Heart right ventricle (tissue), 16 donors: Measurements from ENCODE around the gene CHMP1B. TPM values are rescaled to one million over a fixed set of nuclear protein-coding genes. Genes with fewer than 3 reads are reported as not detected.

Source experiments
- ATAC-seq, 8 donors: fragments of 200-7000 bp; cut with Tn5 transposase; one replicate each; pipeline ENCODE4 v1.9.1; 2020; ENCODE audit warnings: mild to moderate bottlenecking in 8 of 8, moderate library complexity in 8 of 8, moderate number of reproducible peaks in 1 of 8
- DNase-seq, 2 donors: peaks; one replicate each; pipeline ENCODE4 v3.0.0-alpha.2; 2020
- H3K27ac ChIP-seq, 10 donors: fragments of 200-600 bp; sonication (generic) in 2 of 10; one replicate each; pipeline versions ENCODE4 v1.5.0 to v1.8.0; 2020 to 2022; ENCODE audit warnings: mild to moderate bottlenecking in 3 of 10
- H3K27me3 ChIP-seq, 7 donors: fragments of 200-600 bp; one replicate each; pipeline ENCODE4 v1.8.0; 2021 to 2022; ENCODE audit warnings: mild to moderate bottlenecking in 2 of 7
- H3K36me3 ChIP-seq, 9 donors: fragments of 200-600 bp; sonication (generic) in 1 of 9; one replicate each; pipeline versions ENCODE4 v1.5.0 to v1.8.0; 2020 to 2022; ENCODE audit warnings: mild to moderate bottlenecking in 2 of 9
- H3K4me1 ChIP-seq, 9 donors: fragments of 200-600 bp; sonication (generic) in 1 of 9; one replicate each; pipeline versions ENCODE4 v1.5.0 to v1.8.0; 2020 to 2022; ENCODE audit warnings: mild to moderate bottlenecking in 4 of 9
- H3K4me3 ChIP-seq, 10 donors: fragments of 200-600 bp; sonication (generic) in 2 of 10; one replicate each; pipeline versions ENCODE4 v1.5.0 to v1.8.0; 2020 to 2022; ENCODE audit warnings: mild to moderate bottlenecking in 7 of 10, moderate library complexity in 2 of 10
- H3K9me3 ChIP-seq, 11 donors: fragments of 200-600 bp in 10 of 11; sonication (generic) in 2 of 11; one replicate each; pipeline versions ENCODE4 v1.5.0 to v1.8.0; 2013 to 2022; ENCODE audit warnings: mild to moderate bottlenecking in 2 of 11, control low read depth in 1 of 11, moderate library complexity in 1 of 11
- CTCF ChIP-seq, 9 donors: fragments of 200-600 bp; sonication (generic) in 2 of 9; IDR thresholded peaks; one replicate each; pipeline versions ENCODE4 v1.5.0 to v1.8.0; 2021 to 2022; ENCODE audit warnings: antibody characterized with exemption in 9 of 9, mild to moderate bottlenecking in 5 of 9, moderate library complexity in 1 of 9
- WGBS, 2 donors: extraction: QIAGEN DNeasy Blood & Tissue Kit; methylation state at CpG; one replicate each; pipeline ENCODE4 v1.1.7; 2013; ENCODE audit warnings: inconsistent platforms in 1 of 2; 5-methylcytosine and 5-hydroxymethylcytosine counted together
- intact Hi-C, 10 donors: fragments of 100-400 bp; cut with DNase I; formaldehyde crosslinking; loops; one replicate each; pipeline versions ENCODE4 v1.11.1 to v1.14.2; 2022
- polyA plus RNA-seq, 2 donors: library from polyadenylated mRNA; stranded (reverse); fragments of 200-250 nt; gene quantifications; one replicate each; pipeline ENCODE4 v1.2.3, GENCODE V29; 2013
- total RNA-seq, 10 donors: library from RNA; stranded (reverse); fragmentation: NEBNext Ultra II Directional in 3 of 10; extraction: Animal tissue kit (Norgen Biotek cat#: 25700) in 3 of 10; gene quantifications; one replicate each; pipeline versions ENCODE4 v1.2.1 to v1.2.4, GENCODE V29; 2021 to 2023
- donor health status: Arrhythmogenic right ventricular cardiomyopathy.
- donor health status: ischemic (EF 13 %, LVEDD 7.1; RV severe dilation, severe dysfunction).
- donor health status: healthy with polysubstance abuse.
- donor health status: DM: no; HTN: yes; CAD: no.
- donor health status: DM: no; HTN: no; CAD: no.
- donor health status: ischemic (EF 25% LVEDD 6.9; RV normal size, moderate dysfunction).
- donor health status: ischemic (EF 25% LVEDD 5.7; RV mildly dilated, moderate dysfunction).
- donor health status: healthy.
- donor health status: DM: yes; HTN: yes; CAD: no.
- donor health status: Ischemic cardiomyopathy.
- donor health status: ischemic (EF 35%, LVEDD 5.7; RV mildly dilated, moderate dysfunction).
- donor health status: nonischemic (EF 11% LVEDD 7.7; RV severe dilation, severe dysfunction).
- donor health status: DM: yes; HTN: yes; CAD: no.
- donor health status: PGD.
- donor health status: ischemic (EF 29% LVEDD 5.4; RV normal size, mild dysfunction).
- donor health status: nonischemic (EF 23%, LVEDD 6.1; RV moderate dilation, normal function).

The CHMP1B gene
- total and polyA plus RNA-seq, 12 donors = 16.3 to 53.7 (median 36.3) TPM

- no peaks in the 10 kb centered on the region for H3K36me3 ChIP-seq
- H3K9me3 ChIP-seq = no peaks in the 10 kb centered on the region
- H3K4me1 ChIP-seq = no peaks in the 10 kb centered on the region
- no peak for DNase-seq
- peak in 1 of 8 donors; percentile 31 for ATAC-seq
- H3K4me3 ChIP-seq = no peak overlapping the region
- intact Hi-C loops = no loop called here
- TF ChIP-seq CTCF (IDR thresholded peaks at IDR 0.05) = peak in 1 of 9 donors; percentile 10
- no peak overlapping the region for H3K27ac ChIP-seq
- WGBS, 2 donors = 78 to 82% methylated on average over 12 of the region's 12 CpGs
- no peaks in the 10 kb centered on the region for H3K27me3 ChIP-seq
These were observed 24.4 kb upstream of the CHMP1B start for GRCh38 chr18:11826836-11827235.

- 61 to 65% methylated on average over 6 of the region's 6 CpGs for WGBS, 2 donors
- DNase-seq = no peak
- Histone ChIP-seq H3K4me1 (no peaks in the 10 kb centered on the region), H3K9me3 (no peaks in the 10 kb centered on the region), H3K4me3 (no peak overlapping the region), H3K27ac (no peak overlapping the region), H3K36me3 (no peaks in the 10 kb centered on the region), H3K27me3 (no peaks in the 10 kb centered on the region)
- TF ChIP-seq CTCF (IDR thresholded peaks at IDR 0.05) = no peak
- intact Hi-C loops = no loop called here
- no peak for ATAC-seq
These were observed 22.3 kb upstream of the CHMP1B start for GRCh38 chr18:11828786-11829432.

DNA sequence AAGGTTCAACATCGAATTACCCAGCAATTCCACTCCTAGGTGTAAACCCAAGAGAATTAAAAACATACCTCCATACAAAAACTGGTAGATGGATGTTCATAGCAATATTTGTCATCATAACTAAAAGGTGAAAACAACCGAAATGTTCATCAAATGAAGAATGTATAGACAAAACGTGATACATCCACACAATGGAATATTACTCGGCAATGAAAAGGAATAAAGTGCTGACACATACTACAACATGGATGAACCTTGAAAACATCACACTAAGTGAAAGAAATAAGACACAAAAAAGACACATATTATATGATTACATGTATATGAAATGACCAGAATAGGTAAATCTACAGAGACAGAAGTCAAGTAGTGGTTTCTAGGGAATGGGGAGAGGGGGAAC is 20.6 kb upstream of the CHMP1B start:
- WGBS, 2 donors = 92 to 94% methylated on average over 4 of the region's 4 CpGs
- Histone ChIP-seq H3K27me3 (no peaks in the 10 kb centered on the region), H3K36me3 (no peaks in the 10 kb centered on the region), H3K27ac (no peak overlapping the region), H3K9me3 (no peaks in the 10 kb centered on the region), H3K4me1 (no peaks in the 10 kb centered on the region), H3K4me3 (no peak overlapping the region)
- DNase-seq (no peak), ATAC-seq (no peak)
- no peak for TF ChIP-seq CTCF (IDR thresholded peaks at IDR 0.05)
- intact Hi-C loops = no loop called here

- no peaks in the 10 kb centered on the region for H3K9me3 ChIP-seq
- intact Hi-C loops = no loop called here
- no peak overlapping the region for H3K27ac ChIP-seq
- no peaks in the 10 kb centered on the region for H3K4me1 ChIP-seq
- no peaks in the 10 kb centered on the region for H3K36me3 ChIP-seq
- WGBS, 2 donors = 76 to 84% methylated on average over 3 of the region's 3 CpGs
- DNase-seq (no peak), ATAC-seq (no peak)
- no peak for TF ChIP-seq CTCF (IDR thresholded peaks at IDR 0.05)
- no peak overlapping the region for H3K4me3 ChIP-seq
- H3K27me3 ChIP-seq = no peaks in the 10 kb centered on the region
These were observed 19.3 kb upstream of the CHMP1B start for GRCh38 chr18:11831921-11832320.
